Endometrial microvascular endothelial cells (primary cell): ENCODE data around the gene SCAF8. TPM values are rescaled to one million over a fixed set of nuclear protein-coding genes. Genes with fewer than 3 reads are reported as not detected.

Experiments
- in situ Hi-C: cut with HindIII; loops from 2 replicates; pipeline ENCODE4 v1.10.0; 2017; ENCODE audit warnings: low sequenced_read_pairs, low pct_unique_long_range_greater_than_20kb; ENCODE audit errors: inconsistent ontology term
- total RNA-seq: library from RNA; depleted of rRNA; stranded (reverse); fragments of >200 nt; gene quantifications from one replicate; pipeline ENCODE4 v1.2.3, GENCODE V29; 2015; ENCODE audit errors: inconsistent ontology term

Gene SCAF8
- total RNA-seq, 1 donor from 2014 or later: 24.3 TPM

- in situ Hi-C loops: no loop called here
Measured at GRCh38 chr6:154864066-154864430, 130.8 kb downstream of the SCAF8 start.

GRCh38 chr6:154865291-154865690, 132.1 kb downstream of the SCAF8 start:
- in situ Hi-C loops: no loop called here

GRCh38 chr6:154868143-154868594, 135.0 kb downstream of the SCAF8 start:
- in situ Hi-C loops: no loop called here

DNA sequence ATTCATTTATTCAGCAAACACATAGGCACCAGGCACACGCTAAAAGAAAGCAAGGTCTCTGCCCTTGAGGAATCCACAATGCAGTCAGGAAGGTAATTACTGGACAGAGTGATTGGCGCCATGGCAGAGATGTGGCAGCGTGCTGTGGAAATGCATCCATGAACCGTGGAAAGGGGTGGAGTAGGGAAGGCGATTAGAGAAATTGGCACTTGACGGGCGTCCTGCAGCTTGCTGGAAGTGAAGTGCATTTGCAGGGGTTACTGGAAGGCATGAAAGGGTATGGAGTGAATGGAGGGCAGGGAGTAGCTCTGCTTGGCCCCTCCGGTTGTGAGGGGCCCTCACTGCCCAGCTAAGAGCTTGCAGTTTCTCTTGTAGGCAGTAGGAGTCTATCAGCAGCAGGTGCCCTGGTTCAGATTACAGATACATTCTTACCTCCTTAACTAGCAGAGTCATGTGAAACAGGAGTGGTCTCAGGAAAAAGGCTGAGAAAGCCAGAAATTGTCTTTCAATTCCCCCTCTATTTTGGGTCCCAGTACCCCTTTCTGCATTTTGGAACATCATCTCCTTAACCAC, 139.4 kb downstream of the SCAF8 start:
- in situ Hi-C loops: no loop called here

- in situ Hi-C loops: no loop called here
Measured at GRCh38 chr6:154873546-154873945, 140.3 kb downstream of the SCAF8 start.

DNA sequence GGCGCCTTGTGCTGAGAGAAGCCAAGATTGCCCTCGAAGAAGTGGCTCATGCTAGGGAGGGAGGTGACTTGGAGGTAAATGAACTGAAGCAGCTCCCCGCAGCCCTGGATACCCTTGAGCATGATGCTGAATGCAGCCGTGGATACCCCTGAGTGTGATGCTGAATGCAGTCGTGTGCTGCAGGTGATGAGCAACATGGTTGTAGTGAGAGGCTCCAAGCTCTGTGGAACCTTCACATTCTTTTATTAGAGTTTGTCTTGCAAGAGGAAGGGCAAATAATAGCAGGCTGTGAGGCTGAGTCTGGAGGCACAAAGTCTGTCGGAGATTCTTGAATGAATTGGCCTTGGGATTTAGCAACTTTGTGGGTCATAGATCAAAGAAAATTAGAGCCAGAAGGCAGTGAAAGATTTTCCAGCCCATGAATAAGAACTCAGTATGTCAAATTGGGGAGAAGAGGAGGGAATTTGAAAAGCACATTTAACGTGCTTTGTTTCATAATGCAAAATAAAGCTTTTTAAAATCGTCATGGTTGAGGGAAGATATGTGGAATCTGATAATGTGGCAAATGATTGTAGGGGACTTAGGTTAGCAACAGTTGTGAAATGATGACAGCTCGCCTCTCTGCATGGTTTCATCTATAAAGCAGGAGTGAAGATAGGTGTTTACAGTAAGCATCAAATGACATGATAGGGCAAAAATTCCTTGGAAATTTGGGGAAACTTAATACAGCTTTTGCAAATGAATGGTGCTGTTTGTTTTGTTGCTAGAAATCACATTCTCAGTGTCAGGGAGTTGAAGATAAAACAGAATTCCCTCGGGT, 141.8 kb downstream of the SCAF8 start:
- in situ Hi-C loops: no loop called here

DNA sequence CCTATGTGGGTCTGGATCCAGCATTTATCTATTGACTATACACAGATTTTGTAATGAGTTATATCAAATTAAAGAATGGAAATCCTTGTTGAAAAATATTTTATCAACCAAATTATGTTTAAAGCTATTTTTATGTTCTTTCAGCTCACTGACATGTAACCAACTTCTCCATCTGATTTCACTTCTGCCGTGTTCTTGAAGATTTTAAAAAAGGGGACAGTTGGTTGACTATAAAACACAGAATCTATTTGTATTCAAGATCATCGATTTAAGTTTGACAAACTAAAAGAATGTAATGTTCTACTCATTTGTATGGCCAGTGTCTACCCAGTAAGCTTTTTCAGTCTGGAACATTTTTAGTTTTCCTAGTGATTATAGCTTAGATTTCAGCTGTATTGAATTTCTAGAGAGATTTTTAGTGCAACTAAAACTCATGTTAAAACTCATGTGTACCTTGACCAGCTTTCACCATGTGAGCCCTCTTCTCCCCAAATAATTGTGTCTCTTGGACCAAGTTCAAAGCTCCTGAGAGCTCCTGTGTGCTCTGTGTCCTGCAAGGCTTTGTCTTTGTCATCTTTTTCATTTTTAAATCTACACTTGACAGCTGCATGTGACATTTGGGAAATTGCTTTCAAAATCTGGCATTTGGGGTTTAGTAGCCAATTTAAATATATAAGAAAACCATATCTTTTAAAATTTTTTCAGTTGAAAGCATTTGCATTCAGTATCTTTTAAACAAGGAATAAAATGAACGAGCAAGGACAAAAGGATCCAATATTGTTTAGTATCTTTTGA, 143.5 kb downstream of the SCAF8 start:
- in situ Hi-C loops: no loop called here

GRCh38 chr6:154878871-154879491, 145.8 kb downstream of the SCAF8 start:
- in situ Hi-C loops: no loop called here

GRCh38 chr6:154882107-154882506, 148.9 kb downstream of the SCAF8 start:
- in situ Hi-C loops: no loop called here

Other genes with a start within 250 kb of the SCAF8 start
- gene CNKSR3, start 222.7 kb upstream of the SCAF8 start, total RNA-seq: 9.8 TPM